Panc1 (cell line): Measurements from ENCODE around the gene THRSP. TPM values are rescaled to one million over a fixed set of nuclear protein-coding genes. Genes with fewer than 3 reads are reported as not detected.
A peak's percentile ranks its signal among the peaks of the same experiment; 100 is the strongest.

ENCODE experiments used
- ATAC-seq: fragments of 200-7000 bp; cut with Tn5 transposase; 2 replicates; pipeline ENCODE4 v1.9.1; 2020; ENCODE audit warnings: mild to moderate bottlenecking, moderate library complexity
- BruUV-seq: library from RNA; stranded (reverse); fragments of 400-500 nt; replicated peaks from 2 replicates; lab custom pipeline; 2021; lab: Mats Ljungman, UMichigan
- CTCF ChIA-PET: fragments of 300-600 bp; sonication (Branson Sonifier 250); formaldehyde crosslinking; loops from one replicate; lab custom pipeline; 2022; ENCODE audit warnings: antibody characterized with exemption; lab: Charles Lee
- POLR2A ChIA-PET: fragments of 300-600 bp; sonication (Branson Sonifier 250); formaldehyde crosslinking; loops from one replicate; lab custom pipeline; 2022; ENCODE audit warnings: antibody characterized with exemption; lab: Charles Lee
- DNase-seq: peaks from one replicate; pipeline ENCODE4 v3.0.0-alpha.2; 2010; ENCODE audit warnings: low read depth, low spot score
- H3K27ac ChIP-seq: 2 replicates; pipeline ENCODE4 v1.5.1; 2011; ENCODE audit warnings: mild to moderate bottlenecking, low read length, inconsistent platforms
- H3K27me3 ChIP-seq: fragments of 200-500 bp; sonication (Bioruptor generic); 2 replicates; pipeline ENCODE4 v1.6.0; 2014; ENCODE audit warnings: low read length, inconsistent platforms; ENCODE audit not compliant: control insufficient read depth, insufficient read depth
- H3K36me3 ChIP-seq: fragments of 200-500 bp; sonication (Bioruptor generic); 2 replicates; pipeline ENCODE4 v1.5.1; 2014; ENCODE audit warnings: inconsistent platforms, mild to moderate bottlenecking, low read length, moderate library complexity; ENCODE audit not compliant: control insufficient read depth, insufficient read depth
- H3K4me1 ChIP-seq: 2 replicates; pipeline ENCODE4 v1.5.1; 2011; ENCODE audit warnings: inconsistent platforms, mild to moderate bottlenecking, low read length, moderate library complexity; ENCODE audit not compliant: control insufficient read depth, insufficient read depth
- H3K4me3 ChIP-seq, 2 experiments: 2 replicates each; pipeline ENCODE4 v1.5.1; 2011 to 2012; ENCODE audit warnings: low read depth in 2 of 2, low read length in 2 of 2, mild to moderate bottlenecking in 2 of 2, inconsistent platforms in 1 of 2, moderate library complexity in 1 of 2
- H3K9me3 ChIP-seq: fragments of 200-500 bp; sonication (Bioruptor generic); 2 replicates; pipeline ENCODE4 v1.5.1; 2014; ENCODE audit warnings: low read depth, mild to moderate bottlenecking, inconsistent platforms, low read length, moderate library complexity; ENCODE audit not compliant: control insufficient read depth, insufficient read depth
- CTCF ChIP-seq: fragments of 450-650 bp; IDR thresholded peaks from 2 replicates; pipeline ENCODE4 v1.5.1; 2017; ENCODE audit warnings: mild to moderate bottlenecking
- POLR2AphosphoS5 ChIP-seq: IDR thresholded peaks from 2 replicates; pipeline ENCODE4 v1.6.1; 2012; ENCODE audit warnings: mild to moderate bottlenecking, low read depth, low read length, moderate library complexity
- REST ChIP-seq, 2 experiments: IDR thresholded peaks; 2 replicates each; pipeline ENCODE4 v1.6.1; 2011 to 2012; ENCODE audit warnings: low read depth in 2 of 2, control low read depth in 1 of 2, low read length in 1 of 2, mild to moderate bottlenecking in 1 of 2, moderate library complexity in 1 of 2; ENCODE audit not compliant: insufficient read depth in 1 of 2
- SIN3A ChIP-seq: IDR thresholded peaks from 2 replicates; pipeline ENCODE4 v1.6.1; 2012; ENCODE audit warnings: low read depth, mild to moderate bottlenecking, low read length, moderate library complexity, borderline replicate concordance; ENCODE audit not compliant: insufficient read depth
- TCF7L2 ChIP-seq: IDR thresholded peaks from 2 replicates; pipeline ENCODE4 v1.6.1; 2011; ENCODE audit warnings: mild to moderate bottlenecking, low read depth, low read length, inconsistent platforms
- in situ Hi-C: cut with HindIII; loops from 2 replicates; pipeline ENCODE4 v1.10.0; 2016; ENCODE audit warnings: low sequenced_read_pairs, low pct_unique_long_range_greater_than_20kb
- intact Hi-C: fragments of 100-400 bp; cut with micrococcal nuclease; formaldehyde crosslinking; loops from one replicate; pipeline ENCODE4 v1.10.0; 2022; ENCODE audit not compliant: unreplicated experiment
- total RNA-seq: library from RNA; stranded (reverse); gene quantifications from one replicate; pipeline ENCODE4 v1.2.1, GENCODE V29; 2021; ENCODE audit not compliant: unreplicated experiment

THRSP gene
- total RNA-seq, 1 experiment from 2014 or later, result not detected

- no TSS peak for BruUV-seq
- no peaks in the 10 kb centered on the region for H3K9me3 ChIP-seq
- no peaks in the 10 kb centered on the region; the same call in 1 of the 2 replicates for H3K36me3 ChIP-seq
- H3K27me3 ChIP-seq, result no peaks in the 10 kb centered on the region
- ChIA-PET CTCF (interaction anchor here (0.8 kb wide), 1 partner anchor 36 kb away, joined by 3 read pairs; no protein-coding TSS in a partner anchor), POLR2A (interaction anchor here (0.7 kb wide), 1 partner anchor 206 kb away, joined by 3 read pairs; no protein-coding TSS in a partner anchor)
- in situ Hi-C loops, result no loop called here
- H3K27ac ChIP-seq, result peak overlapping the region; percentile 96
- H3K4me1 ChIP-seq, result peaks cover 22% of the 10 kb centered on the region
- TF ChIP-seq TCF7L2 (no peak), SIN3A (no peak), REST (IDR thresholded peaks at IDR 0.05; ENCODE audit: insufficient read depth in 1 of 2, low read depth in 2 of 2, low read length in 1 of 2) (no peak), CTCF (no peak), POLR2AphosphoS5 (no peak)
- intact Hi-C loops, result no loop called here
- peak overlapping the region; percentile 80 to 87 for H3K4me3 ChIP-seq
- ATAC-seq (no peak), DNase-seq (peak; percentile 7)
Observed at GRCh38 chr11:78080084-78080817, 16.6 kb downstream of the THRSP start.

- Histone ChIP-seq H3K9me3 (no peaks in the 10 kb centered on the region), H3K4me1 (peaks cover 22% of the 10 kb centered on the region), H3K4me3 (peak overlapping the region in 1 of 2 experiments; percentile 87; a peak in 2 of 4 replicates), H3K27ac (peak overlapping the region; percentile 44), H3K36me3 (no peaks in the 10 kb centered on the region; the same call in 1 of the 2 replicates), H3K27me3 (no peaks in the 10 kb centered on the region)
- intact Hi-C loops, result no loop called here
- no peak for DNase-seq
- no peak for ATAC-seq
- CTCF ChIA-PET, result no interaction called here
- BruUV-seq, result no TSS peak
- TF ChIP-seq POLR2AphosphoS5 (no peak), CTCF (no peak), TCF7L2 (no peak), REST (IDR thresholded peaks at IDR 0.05; ENCODE audit: insufficient read depth in 1 of 2, low read depth in 2 of 2, low read length in 1 of 2) (no peak), SIN3A (no peak)
- POLR2A ChIA-PET, result interaction anchor here (0.7 kb wide), 1 partner anchor 207 kb away, joined by 3 read pairs; no protein-coding TSS in a partner anchor
- in situ Hi-C loops, result no loop called here
Observed at GRCh38 chr11:78080818-78081495, 17.3 kb downstream of the THRSP start.
